HG02678 (cell line): ENCODE measurements around the gene FOXO1.

Experiments
- ATAC-seq: cut with Tn5 transposase; IDR thresholded peaks from one replicate; pipeline ENCODE4 v1.9.1; 2021; ENCODE audit warnings: mild to moderate bottlenecking, moderate library complexity; ENCODE audit not compliant: unreplicated experiment

The FOXO1 gene

DNA sequence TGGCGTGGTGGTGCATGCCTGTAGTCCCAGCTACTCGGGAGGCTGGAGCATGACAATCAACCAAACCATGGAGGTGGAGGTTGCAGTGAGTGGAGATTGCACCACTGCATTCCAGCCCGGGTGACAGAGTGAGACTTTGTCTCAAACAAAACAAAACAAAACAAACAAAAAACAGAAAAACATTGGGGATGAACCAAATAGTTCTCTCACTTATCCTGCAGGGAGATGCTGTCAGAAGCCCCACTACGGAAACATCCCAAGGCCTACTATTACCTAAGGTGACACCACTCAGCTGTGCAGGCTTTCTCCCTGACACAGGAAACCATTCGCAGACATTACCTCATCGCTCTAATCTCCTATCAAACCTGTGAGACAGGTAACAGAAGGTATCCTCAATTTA, 113.5 kb downstream of the FOXO1 start:
- no peak for ATAC-seq

- no peak for ATAC-seq
Observed at GRCh38 chr13:40550130-40550529, 116.3 kb downstream of the FOXO1 start.

DNA sequence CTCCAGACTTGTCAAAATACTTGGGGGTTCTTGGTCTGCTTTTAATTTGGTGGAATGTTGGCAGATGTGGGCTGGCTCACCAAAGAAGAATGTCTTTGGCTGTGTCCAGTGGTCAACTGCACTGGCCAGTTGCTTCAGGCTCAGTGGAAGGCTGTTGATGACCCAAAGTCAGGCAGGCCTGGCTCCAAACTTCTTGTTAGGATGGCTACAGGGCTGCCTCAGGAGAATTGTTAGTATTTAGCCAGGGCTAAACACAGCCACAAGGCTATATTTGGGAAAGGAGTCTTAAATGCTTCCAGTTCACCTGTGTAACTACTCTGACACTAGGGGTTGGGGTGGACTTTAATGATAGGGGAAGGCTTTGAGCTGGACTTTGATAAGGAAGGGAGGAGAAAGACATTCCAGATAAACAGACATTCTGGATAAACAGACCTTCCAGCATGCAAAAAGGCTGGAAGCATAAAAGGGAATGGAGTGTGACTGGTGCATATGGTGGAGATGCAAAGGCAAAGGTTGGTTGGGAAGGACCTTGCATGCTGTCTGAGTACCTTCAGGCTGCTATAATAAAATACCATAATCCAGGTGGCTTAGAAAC, 116.8 kb downstream of the FOXO1 start:
- no peak for ATAC-seq

- no peak for ATAC-seq
Observed at GRCh38 chr13:40547591-40548315, 118.7 kb downstream of the FOXO1 start.

DNA sequence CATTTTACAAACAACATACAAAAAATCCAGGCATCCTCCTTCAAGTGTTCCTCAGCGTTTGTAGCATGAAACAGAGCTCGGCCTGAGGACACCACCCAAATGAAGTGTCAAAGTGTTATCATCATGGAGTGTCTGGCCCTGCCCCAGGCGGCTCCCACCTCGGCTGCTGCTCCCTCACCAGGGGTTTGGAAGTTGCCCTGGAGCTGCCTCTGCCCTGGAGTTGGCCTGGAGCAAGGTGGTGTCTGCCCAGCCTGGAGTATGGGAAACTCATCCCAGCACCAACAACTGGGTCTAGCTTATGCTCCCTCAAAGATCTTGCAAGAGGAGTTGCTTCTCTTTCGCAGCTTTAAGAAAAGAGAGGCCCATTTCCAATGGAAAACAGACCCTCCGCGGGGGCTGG, 120.4 kb downstream of the FOXO1 start:
- ATAC-seq: no peak

GRCh38 chr13:40540328-40541044, 126.0 kb downstream of the FOXO1 start:
- ATAC-seq: no peak

DNA sequence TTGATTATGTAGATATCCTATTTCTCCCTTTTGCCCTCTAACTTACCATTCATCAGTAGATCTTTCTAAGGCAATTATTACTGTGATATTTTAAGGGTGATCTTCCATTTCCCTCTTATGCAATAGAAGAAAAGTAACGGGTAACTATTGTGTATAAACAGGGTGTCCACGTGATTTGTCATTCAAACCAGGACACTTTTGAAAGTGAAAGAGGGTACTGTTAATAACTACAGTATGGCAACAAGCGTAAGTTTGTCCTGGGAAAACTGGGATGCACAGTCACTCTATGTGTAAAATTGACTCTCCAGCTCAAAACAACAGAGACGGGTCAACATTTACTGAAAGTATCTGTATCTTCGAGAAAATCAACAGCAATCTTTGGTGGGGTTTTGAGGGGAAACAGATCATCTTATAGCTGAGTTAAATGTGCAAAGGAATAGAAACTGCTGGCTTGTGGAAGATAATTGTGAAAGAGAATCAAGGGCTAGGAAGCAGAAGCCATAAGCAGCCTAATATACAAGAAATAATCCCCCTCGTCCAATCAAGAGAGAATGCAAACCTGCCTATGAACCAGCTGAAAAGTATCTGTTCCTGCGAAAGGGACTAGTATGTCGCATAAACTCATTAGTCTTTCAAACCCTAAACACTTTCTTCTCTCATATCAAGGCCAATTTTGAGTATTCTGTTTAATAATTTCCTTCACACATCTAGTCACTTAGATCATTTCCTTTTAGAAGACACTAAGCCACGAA, 126.7 kb downstream of the FOXO1 start:
- ATAC-seq: no peak

DNA sequence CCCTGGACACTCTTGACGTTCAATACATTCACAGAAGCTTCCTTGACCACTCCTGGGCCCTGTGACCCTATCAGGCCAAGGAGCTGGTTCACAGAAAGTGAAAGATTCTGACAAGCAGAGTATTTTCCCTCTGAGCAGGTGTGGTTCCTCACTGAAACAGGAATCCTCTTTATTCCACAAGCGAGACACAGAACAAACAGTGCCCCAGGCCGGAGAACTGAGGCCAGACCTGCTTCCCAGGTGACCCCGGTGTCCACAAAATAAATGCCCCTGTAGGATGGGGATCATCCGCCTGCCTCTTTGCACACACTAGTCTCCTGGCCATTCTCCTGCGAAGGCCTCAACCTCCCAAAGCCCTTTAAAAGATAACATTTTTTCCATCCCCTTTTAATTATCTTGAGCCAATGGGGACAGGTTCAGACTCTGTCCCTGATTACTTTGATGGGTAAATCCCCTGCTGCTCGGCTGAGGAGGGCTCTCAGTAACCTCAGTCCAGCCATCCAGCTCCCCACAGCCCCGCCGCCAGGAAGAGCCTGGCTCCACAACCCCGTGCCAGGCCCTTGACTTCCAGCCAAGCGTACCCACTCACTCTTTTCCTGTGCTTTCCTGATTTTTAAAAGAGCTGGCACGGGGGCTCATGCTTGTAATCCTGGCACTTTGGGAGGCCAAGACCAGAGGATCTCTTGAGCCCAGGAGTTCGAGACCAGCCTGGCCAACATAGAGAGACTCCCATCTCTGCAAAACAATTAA, 129.1 kb downstream of the FOXO1 start:
- no peak for ATAC-seq

GRCh38 chr13:40536443-40537113, 129.9 kb downstream of the FOXO1 start:
- no peak for ATAC-seq

GRCh38 chr13:40535345-40535836, 131.1 kb downstream of the FOXO1 start:
- no peak for ATAC-seq

- no peak for ATAC-seq
Observed at GRCh38 chr13:40534456-40534855, 132.0 kb downstream of the FOXO1 start.

DNA sequence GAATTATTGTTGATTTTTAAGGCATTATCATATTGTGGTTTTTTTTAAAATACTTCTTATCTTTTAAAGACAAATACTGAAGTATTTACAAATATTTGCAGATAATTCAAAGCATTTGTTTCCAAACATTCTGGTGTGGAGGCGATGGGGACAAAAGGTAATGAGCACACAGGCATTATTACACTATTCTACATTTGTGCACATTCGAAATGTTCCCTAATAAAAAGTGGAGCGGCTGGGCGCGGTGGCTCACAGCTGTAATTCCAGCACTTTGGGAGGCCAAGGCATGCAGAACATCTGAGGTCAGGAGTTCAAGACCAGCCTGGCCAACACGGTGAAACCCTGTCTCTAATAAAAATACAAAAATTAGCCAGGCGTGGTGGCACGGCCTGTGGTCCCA, 133.4 kb downstream of the FOXO1 start:
- ATAC-seq: no peak

GRCh38 chr13:40530961-40531360, 135.5 kb downstream of the FOXO1 start:
- no peak for ATAC-seq

DNA sequence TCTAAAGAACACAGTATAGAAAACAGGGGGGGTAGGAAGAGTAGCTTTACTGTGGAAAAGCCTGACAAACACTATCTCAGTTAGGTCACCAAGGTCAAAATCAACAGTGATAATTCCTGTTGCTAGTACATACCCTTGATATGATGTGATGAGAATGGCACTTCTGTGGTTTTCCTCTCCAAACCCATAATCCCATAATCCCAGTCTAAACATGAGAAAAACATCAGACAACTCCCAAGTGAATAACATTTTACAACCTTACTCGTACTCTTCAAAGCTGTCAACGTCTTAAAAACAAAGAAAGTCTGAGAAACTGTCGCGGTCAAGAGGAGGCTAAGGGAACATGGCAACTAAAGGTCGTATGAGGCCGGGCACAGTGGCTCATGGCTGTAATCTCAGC, 137.6 kb downstream of the FOXO1 start:
- ATAC-seq: no peak

GRCh38 chr13:40527914-40528313, 138.5 kb downstream of the FOXO1 start:
- no peak for ATAC-seq

- no peak for ATAC-seq
Observed at GRCh38 chr13:40522282-40522681, 144.2 kb downstream of the FOXO1 start.

GRCh38 chr13:40520916-40521315, 145.5 kb downstream of the FOXO1 start:
- no peak for ATAC-seq

DNA sequence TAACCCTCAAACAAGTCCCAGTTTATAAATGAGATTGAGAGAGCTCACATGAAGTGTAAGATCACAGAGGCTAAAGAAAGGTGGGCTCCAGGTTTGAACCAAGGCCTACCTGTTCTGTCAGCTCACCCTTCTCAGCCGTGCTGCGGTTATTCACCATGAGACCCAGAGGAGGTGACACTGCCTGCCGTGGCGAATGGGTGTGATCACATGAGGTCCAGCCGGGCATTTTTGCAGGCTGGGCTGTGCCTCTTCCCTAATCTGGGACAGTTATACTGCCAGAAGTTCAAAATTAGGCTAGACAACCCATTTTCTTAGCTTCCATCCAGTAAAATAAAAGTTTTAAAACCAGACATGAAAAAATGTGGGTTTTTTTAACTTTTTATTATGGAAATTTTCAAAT, 146.8 kb downstream of the FOXO1 start:
- no peak for ATAC-seq

- peak; percentile 33 for ATAC-seq
Observed at GRCh38 chr13:40518481-40518882, 148.0 kb downstream of the FOXO1 start.
